Measurements from ENCODE around the gene METTL3.
A peak's percentile ranks its signal among the peaks of the same experiment; 100 is the strongest.

METTL3 gene

GRCh38 chr14:21543963-21544362 is 32.8 kb upstream of the METTL3 start:
- peaks cover 34% of the 10 kb centered on the region for H3K4me1 Mint-ChIP-seq
- H3K4me3 Mint-ChIP-seq = peak overlapping the region; percentile 72
- no peak for TF ChIP-seq CTCF (IDR thresholded peaks at IDR 0.05)
- peak overlapping the region; percentile 82 for H3K27ac Mint-ChIP-seq
- H3K27me3 Mint-ChIP-seq (ENCODE audit: low read depth, poor library complexity) = no peaks in the 10 kb centered on the region
- H3K9me3 Mint-ChIP-seq = no peaks in the 10 kb centered on the region
- H3K36me3 Mint-ChIP-seq (ENCODE audit: low read depth) = no peaks in the 10 kb centered on the region
- DNase-seq = no peak

- Mint-ChIP-seq H3K27ac (peak overlapping the region; percentile 82), H3K4me3 (peak overlapping the region; percentile 72), H3K27me3 (ENCODE audit: low read depth, poor library complexity) (no peaks in the 10 kb centered on the region), H3K36me3 (ENCODE audit: low read depth) (no peaks in the 10 kb centered on the region), H3K9me3 (no peaks in the 10 kb centered on the region), H3K4me1 (peaks cover 38% of the 10 kb centered on the region)
- no peak for DNase-seq
- TF ChIP-seq CTCF (IDR thresholded peaks at IDR 0.05) = no peak
Measured at GRCh38 chr14:21543521-21543960, 32.4 kb upstream of the METTL3 start.

- H3K36me3 Mint-ChIP-seq (ENCODE audit: low read depth) = no peaks in the 10 kb centered on the region
- H3K27ac Mint-ChIP-seq = peak overlapping the region; percentile 43
- peaks cover 54% of the 10 kb centered on the region for H3K4me1 Mint-ChIP-seq
- no peak for TF ChIP-seq CTCF (IDR thresholded peaks at IDR 0.05)
- no peak for DNase-seq
- H3K9me3 Mint-ChIP-seq = no peaks in the 10 kb centered on the region
- no peaks in the 10 kb centered on the region for H3K27me3 Mint-ChIP-seq (ENCODE audit: low read depth, poor library complexity)
- H3K4me3 Mint-ChIP-seq = no peak overlapping the region
Measured at GRCh38 chr14:21541413-21542074, 30.4 kb upstream of the METTL3 start.

DNA sequence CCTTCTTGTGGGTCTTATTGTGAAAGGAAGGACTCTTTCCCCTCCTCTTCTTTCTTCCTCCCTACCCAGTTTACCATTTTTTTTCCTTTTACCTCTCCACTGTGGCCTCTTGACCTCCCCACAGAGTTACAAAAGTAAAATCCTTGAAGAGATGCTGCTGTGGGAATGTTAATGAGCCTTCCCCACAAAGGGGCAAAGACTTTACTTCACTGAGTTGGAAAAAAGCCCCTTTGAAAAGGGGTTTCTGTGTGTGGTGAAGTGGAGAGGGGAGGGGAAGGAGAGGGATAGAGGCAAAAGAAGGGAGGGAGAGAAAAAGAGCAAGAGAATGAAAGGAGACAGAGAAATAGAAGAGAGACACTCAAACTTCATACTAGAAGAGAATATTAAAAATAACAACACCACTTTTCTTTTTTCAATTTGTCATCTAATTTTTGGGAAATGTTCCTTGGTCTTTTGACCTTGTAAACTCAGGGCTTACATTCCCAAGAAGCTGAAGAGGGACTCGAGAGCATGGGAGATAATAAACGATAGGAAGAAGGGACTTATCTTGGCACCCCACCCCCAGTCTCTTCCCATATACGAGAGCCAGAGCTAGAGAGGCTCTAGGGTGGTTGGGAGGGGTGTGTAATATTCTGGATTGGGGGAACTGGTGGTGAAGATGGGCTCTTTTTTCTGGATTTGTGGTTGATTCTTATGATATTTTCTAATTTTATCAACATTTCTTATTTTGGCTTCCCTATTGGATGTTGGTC is 28.2 kb upstream of the METTL3 start:
- H3K9me3 Mint-ChIP-seq = no peaks in the 10 kb centered on the region
- H3K36me3 Mint-ChIP-seq (ENCODE audit: low read depth) = no peaks in the 10 kb centered on the region
- no peak for TF ChIP-seq CTCF (IDR thresholded peaks at IDR 0.05)
- DNase-seq = no peak
- H3K27ac Mint-ChIP-seq = peak overlapping the region; percentile 90
- peaks cover 67% of the 10 kb centered on the region for H3K4me1 Mint-ChIP-seq
- peak overlapping the region; percentile 39 for H3K4me3 Mint-ChIP-seq
- peaks cover 18% of the 10 kb centered on the region for H3K27me3 Mint-ChIP-seq (ENCODE audit: low read depth, poor library complexity)

DNA sequence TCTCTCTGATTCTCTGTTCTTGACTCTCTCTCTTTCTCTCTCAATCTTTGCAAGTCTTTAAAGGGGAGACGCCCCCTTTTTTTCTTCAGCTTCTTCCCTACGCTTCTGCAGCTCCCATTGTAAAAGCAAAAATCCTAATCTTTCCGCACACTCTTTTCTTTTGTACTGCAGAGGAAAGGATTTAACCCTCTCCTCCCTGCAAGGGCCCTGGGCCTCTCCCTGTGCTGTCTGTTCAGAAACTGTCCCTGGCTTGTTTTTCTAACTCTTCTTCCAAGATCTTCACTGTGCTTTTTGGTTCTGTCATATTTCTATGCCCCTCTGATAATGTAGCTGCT is 25.9 kb upstream of the METTL3 start:
- peaks cover 61% of the 10 kb centered on the region for H3K4me1 Mint-ChIP-seq
- H3K9me3 Mint-ChIP-seq = no peaks in the 10 kb centered on the region
- no peak for TF ChIP-seq CTCF (IDR thresholded peaks at IDR 0.05)
- DNase-seq = no peak
- H3K36me3 Mint-ChIP-seq (ENCODE audit: low read depth) = peaks cover 2% of the 10 kb centered on the region
- peak overlapping the region; percentile 90 for H3K4me3 Mint-ChIP-seq
- peak overlapping the region; percentile 38 for H3K27ac Mint-ChIP-seq
- H3K27me3 Mint-ChIP-seq (ENCODE audit: low read depth, poor library complexity) = peaks cover 29% of the 10 kb centered on the region

All from nephron progenitor cell (in vitro differentiated cells).